ENCODE measurements around the gene MCFD2.

MCFD2 gene

GRCh38 chr2:46915281-46915810 is at the start of gene MCFD2:
Gene MCFD2, minus strand, starts transcription at chr2:46915806. Its CDS starts 6,635 bp downstream, at chr2:46909171.
- DNase-seq (ENCODE audit: low read depth) = no peak

GRCh38 chr2:46964835-46965560 is 49.4 kb upstream of the MCFD2 start:
- DNase-seq (ENCODE audit: low read depth) = no peak

- DNase-seq (ENCODE audit: low read depth) = no peak
These were observed 48.5 kb upstream of the MCFD2 start for GRCh38 chr2:46963941-46964673.

- no peak for DNase-seq (ENCODE audit: low read depth)
These were observed 47.6 kb upstream of the MCFD2 start for GRCh38 chr2:46963210-46963609.

GRCh38 chr2:46962751-46963150 is 47.1 kb upstream of the MCFD2 start:
- no peak for DNase-seq (ENCODE audit: low read depth)

GRCh38 chr2:46960618-46961017 is 45.0 kb upstream of the MCFD2 start:
- DNase-seq (ENCODE audit: low read depth) = no peak

- DNase-seq (ENCODE audit: low read depth) = no peak
These were observed 42.9 kb upstream of the MCFD2 start for GRCh38 chr2:46958431-46959017.

GRCh38 chr2:46956981-46957531 is 41.5 kb upstream of the MCFD2 start:
- no peak for DNase-seq (ENCODE audit: low read depth)

GRCh38 chr2:46955764-46956163 is 40.2 kb upstream of the MCFD2 start:
- no peak for DNase-seq (ENCODE audit: low read depth)

- no peak for DNase-seq (ENCODE audit: low read depth)
These were observed 39.5 kb upstream of the MCFD2 start for GRCh38 chr2:46954951-46955571.

GRCh38 chr2:46952171-46952570 is 36.6 kb upstream of the MCFD2 start:
- no peak for DNase-seq (ENCODE audit: low read depth)

- DNase-seq (ENCODE audit: low read depth) = no peak
These were observed 35.9 kb upstream of the MCFD2 start for GRCh38 chr2:46951290-46952064.

GRCh38 chr2:46950314-46950713 is 34.7 kb upstream of the MCFD2 start:
- no peak for DNase-seq (ENCODE audit: low read depth)

- DNase-seq (ENCODE audit: low read depth) = no peak
These were observed 32.2 kb upstream of the MCFD2 start for GRCh38 chr2:46947841-46948240.

- no peak for DNase-seq (ENCODE audit: low read depth)
These were observed 30.1 kb upstream of the MCFD2 start for GRCh38 chr2:46945671-46946070.

GRCh38 chr2:46943881-46944798 is 28.5 kb upstream of the MCFD2 start:
- peak; percentile 17 for DNase-seq (ENCODE audit: low read depth)

- no peak for DNase-seq (ENCODE audit: low read depth)
These were observed 27.5 kb upstream of the MCFD2 start for GRCh38 chr2:46942891-46943626.

- peak; percentile 56 for DNase-seq (ENCODE audit: low read depth)
These were observed 26.5 kb upstream of the MCFD2 start for GRCh38 chr2:46942143-46942526.

GRCh38 chr2:46939626-46940359 is 24.2 kb upstream of the MCFD2 start:
- DNase-seq (ENCODE audit: low read depth) = no peak

All from activated T-cell treated with anti-CD3 and anti-CD28 coated beads for 1 hour (primary cell).